Liver (tissue), 9 donors: Measurements from ENCODE around the gene CHM. TPM values are rescaled to one million over a fixed set of nuclear protein-coding genes. Genes with fewer than 3 reads are reported as not detected.

Experiments used
- DNase-seq: peaks from one replicate; pipeline ENCODE4 v3.0.0-alpha.2; 2017; ENCODE audit warnings: low spot score
- H3K27ac ChIP-seq, 2 donors: one replicate each; pipeline ENCODE4 v1.7.0; 2013; ENCODE audit warnings: inconsistent platforms in 2 of 2, low read length in 2 of 2, control low read depth in 1 of 2, low read depth in 1 of 2, mild to moderate bottlenecking in 1 of 2
- H3K27me3 ChIP-seq, 4 donors: one replicate each; pipeline versions ENCODE4 v1.6.1 to v1.7.0; 2013; ENCODE audit warnings: low read length in 3 of 4, inconsistent platforms in 1 of 4, mild to moderate bottlenecking in 1 of 4, moderate library complexity in 1 of 4; ENCODE audit not compliant: control insufficient read depth in 4 of 4, insufficient read depth in 4 of 4
- H3K36me3 ChIP-seq, 4 donors: one replicate each; pipeline versions ENCODE4 v1.6.1 to v1.7.0; 2013; ENCODE audit warnings: low read length in 3 of 4, mild to moderate bottlenecking in 3 of 4, low read depth in 1 of 4, moderate library complexity in 1 of 4; ENCODE audit not compliant: control insufficient read depth in 4 of 4, insufficient read depth in 3 of 4
- H3K4me1 ChIP-seq, 4 donors: one replicate each; pipeline versions ENCODE4 v1.6.1 to v1.7.0; 2013; ENCODE audit warnings: low read length in 3 of 4, mild to moderate bottlenecking in 3 of 4, moderate library complexity in 1 of 4; ENCODE audit not compliant: control insufficient read depth in 4 of 4, insufficient read depth in 4 of 4
- H3K4me3 ChIP-seq, 3 donors: one replicate each; pipeline versions ENCODE4 v1.6.1 to v1.7.0; 2013; ENCODE audit warnings: low read length in 3 of 3, control low read depth in 1 of 3, low read depth in 1 of 3, mild to moderate bottlenecking in 1 of 3
- H3K9ac ChIP-seq, 2 donors: one replicate each; pipeline ENCODE4 v1.7.0; 2013; ENCODE audit warnings: low read length in 2 of 2, mild to moderate bottlenecking in 2 of 2, moderate library complexity in 2 of 2, control low read depth in 1 of 2, low read depth in 1 of 2
- H3K9me3 ChIP-seq, 4 donors: one replicate each; pipeline versions ENCODE4 v1.6.1 to v1.7.0; 2013; ENCODE audit warnings: low read length in 3 of 4; ENCODE audit not compliant: control insufficient read depth in 4 of 4
- EGR1 ChIP-seq, 2 donors: IDR thresholded peaks; 2 replicates each; pipeline ENCODE4 v1.6.1; 2016 to 2018; ENCODE audit warnings: antibody characterized with exemption in 2 of 2, low read depth in 2 of 2
- FOXA1 ChIP-seq: IDR thresholded peaks from 2 replicates; pipeline ENCODE4 v1.6.1; 2016; ENCODE audit warnings: antibody characterized with exemption
- FOXA2 ChIP-seq: IDR thresholded peaks from 2 replicates; pipeline ENCODE4 v1.6.1; 2016; ENCODE audit warnings: antibody characterized with exemption
- GABPA ChIP-seq, 2 donors: IDR thresholded peaks in 1 of 2; conservative IDR thresholded peaks in 1 of 2; 2 replicates each; pipeline ENCODE4 v1.6.1; 2016; ENCODE audit warnings: antibody characterized with exemption in 2 of 2, mild to moderate bottlenecking in 1 of 2, moderate library complexity in 1 of 2
- HNF4A ChIP-seq, 2 donors: conservative IDR thresholded peaks; 2 replicates each; pipeline ENCODE4 v1.6.1; 2016; ENCODE audit warnings: antibody characterized with exemption in 2 of 2, mild to moderate bottlenecking in 2 of 2
- HNF4G ChIP-seq: IDR thresholded peaks from 2 replicates; pipeline ENCODE4 v1.6.1; 2016; ENCODE audit warnings: antibody characterized with exemption
- JUND ChIP-seq, 2 donors: IDR thresholded peaks; 2 replicates each; pipeline ENCODE4 v1.6.1; 2016; ENCODE audit warnings: antibody characterized with exemption in 2 of 2
- NR2F2 ChIP-seq: IDR thresholded peaks from 2 replicates; pipeline ENCODE4 v1.6.1; 2016; ENCODE audit warnings: antibody characterized with exemption
- RAD21 ChIP-seq, 2 donors: IDR thresholded peaks; 2 replicates each; pipeline ENCODE4 v1.6.1; 2016; ENCODE audit warnings: antibody characterized with exemption in 2 of 2, mild to moderate bottlenecking in 2 of 2
- RXRA ChIP-seq, 2 donors: IDR thresholded peaks; 2 replicates each; pipeline ENCODE4 v1.6.1; 2017 to 2018; ENCODE audit warnings: antibody characterized with exemption in 2 of 2, mild to moderate bottlenecking in 1 of 2
- SP1 ChIP-seq: IDR thresholded peaks from 2 replicates; pipeline ENCODE4 v1.6.1; 2018; ENCODE audit warnings: antibody characterized with exemption, mild to moderate bottlenecking
- TAF1 ChIP-seq: conservative IDR thresholded peaks from 2 replicates; pipeline ENCODE4 v1.6.1; 2016; ENCODE audit warnings: antibody characterized with exemption, mild to moderate bottlenecking
- YY1 ChIP-seq: IDR thresholded peaks from 2 replicates; pipeline ENCODE4 v1.6.1; 2016; ENCODE audit warnings: antibody characterized with exemption, mild to moderate bottlenecking
- polyA plus RNA-seq, 2 donors: library from polyadenylated mRNA; stranded (reverse) in 1 of 2; unstranded in 1 of 2; fragments of 200-250 nt in 1 of 2; fragments of >200 nt in 1 of 2; fragmentation: Nextera tagmentation in 1 of 2; extraction: Ambion mirVana in 1 of 2; gene quantifications; one replicate each; pipeline versions ENCODE4 v1.2.1 to v1.2.3, GENCODE V29; 2013 to 2015
- total RNA-seq, 2 donors: library from RNA; depleted of rRNA; stranded (reverse); fragments of >200 nt; gene quantifications; one replicate each; pipeline ENCODE4 v1.2.3, GENCODE V29; 2014
- TF ChIP-seq, protein P1 (sequence below): fragments of 150-350 bp; IDR thresholded peaks from 2 replicates; pipeline ENCODE4 v1.5.1; 2017; ENCODE audit warnings: improper control_type of control experiment, low read depth, low read length; ENCODE audit not compliant: missing input control
- TF ChIP-seq, protein P2 (sequence below): IDR thresholded peaks from 2 replicates; pipeline ENCODE4 v1.6.1; 2016; ENCODE audit warnings: antibody characterized with exemption
- TF ChIP-seq, protein P3 (sequence below): IDR thresholded peaks from 2 replicates; pipeline ENCODE4 v1.6.1; 2016; ENCODE audit warnings: antibody characterized with exemption
- TF ChIP-seq, protein P4 (sequence below): IDR thresholded peaks from 2 replicates; pipeline ENCODE4 v1.6.1; 2016; ENCODE audit warnings: antibody characterized with exemption, mild to moderate bottlenecking
- donor health status: healthy.
- donor health status: healthy.
- donor health status: healthy.
- donor health status: healthy.
- donor health status: healthy.

The CHM gene
- total and polyA plus RNA-seq, 4 donors, result 5.1 to 8.1 (median 6.4) TPM

DNA sequence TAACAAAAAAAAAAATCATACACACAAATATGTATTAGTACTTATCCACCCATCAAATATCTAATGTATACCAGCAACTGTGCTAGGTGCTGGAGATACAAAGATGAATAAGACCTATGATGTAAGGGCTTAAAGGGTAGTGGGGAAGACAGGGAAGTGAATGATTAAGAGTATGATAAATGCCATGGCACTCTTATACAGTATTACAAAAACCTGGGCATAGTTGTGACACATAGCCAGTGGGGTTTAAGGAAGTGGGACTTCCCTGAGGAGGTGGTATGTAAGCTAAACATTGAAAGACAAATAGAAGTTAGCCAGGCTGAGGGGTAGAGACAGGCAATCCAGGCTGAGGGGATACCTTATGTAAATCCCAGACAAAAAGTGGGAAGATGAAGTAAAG lies 23.5 kb downstream of the CHM start:
- H3K9me3 ChIP-seq, result no peaks in the 10 kb centered on the region
- no peaks in the 10 kb centered on the region for H3K4me1 ChIP-seq
- TF ChIP-seq, protein P1, sequence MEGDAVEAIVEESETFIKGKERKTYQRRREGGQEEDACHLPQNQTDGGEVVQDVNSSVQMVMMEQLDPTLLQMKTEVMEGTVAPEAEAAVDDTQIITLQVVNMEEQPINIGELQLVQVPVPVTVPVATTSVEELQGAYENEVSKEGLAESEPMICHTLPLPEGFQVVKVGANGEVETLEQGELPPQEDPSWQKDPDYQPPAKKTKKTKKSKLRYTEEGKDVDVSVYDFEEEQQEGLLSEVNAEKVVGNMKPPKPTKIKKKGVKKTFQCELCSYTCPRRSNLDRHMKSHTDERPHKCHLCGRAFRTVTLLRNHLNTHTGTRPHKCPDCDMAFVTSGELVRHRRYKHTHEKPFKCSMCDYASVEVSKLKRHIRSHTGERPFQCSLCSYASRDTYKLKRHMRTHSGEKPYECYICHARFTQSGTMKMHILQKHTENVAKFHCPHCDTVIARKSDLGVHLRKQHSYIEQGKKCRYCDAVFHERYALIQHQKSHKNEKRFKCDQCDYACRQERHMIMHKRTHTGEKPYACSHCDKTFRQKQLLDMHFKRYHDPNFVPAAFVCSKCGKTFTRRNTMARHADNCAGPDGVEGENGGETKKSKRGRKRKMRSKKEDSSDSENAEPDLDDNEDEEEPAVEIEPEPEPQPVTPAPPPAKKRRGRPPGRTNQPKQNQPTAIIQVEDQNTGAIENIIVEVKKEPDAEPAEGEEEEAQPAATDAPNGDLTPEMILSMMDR, result no peak
- TF ChIP-seq EGR1 (IDR thresholded peaks at IDR 0.05; ENCODE audit: low read depth in 2 of 2) (no peak), GABPA (IDR thresholded peaks at IDR 0.05 in 1 of 2, conservative IDR thresholded peaks at IDR 0.05 in 1 of 2) (no peak), HNF4G (no peak), NR2F2 (no peak), YY1 (no peak), HNF4A (conservative IDR thresholded peaks at IDR 0.05) (no peak), TAF1 (no peak), RXRA (IDR thresholded peaks at IDR 0.05) (no peak), SP1 (no peak), FOXA2 (no peak), JUND (IDR thresholded peaks at IDR 0.05) (no peak), FOXA1 (no peak), RAD21 (IDR thresholded peaks at IDR 0.05) (no peak)
- TF ChIP-seq, protein P2, sequence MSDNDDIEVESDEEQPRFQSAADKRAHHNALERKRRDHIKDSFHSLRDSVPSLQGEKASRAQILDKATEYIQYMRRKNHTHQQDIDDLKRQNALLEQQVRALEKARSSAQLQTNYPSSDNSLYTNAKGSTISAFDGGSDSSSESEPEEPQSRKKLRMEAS, result no peak
- TF ChIP-seq, protein P3, sequence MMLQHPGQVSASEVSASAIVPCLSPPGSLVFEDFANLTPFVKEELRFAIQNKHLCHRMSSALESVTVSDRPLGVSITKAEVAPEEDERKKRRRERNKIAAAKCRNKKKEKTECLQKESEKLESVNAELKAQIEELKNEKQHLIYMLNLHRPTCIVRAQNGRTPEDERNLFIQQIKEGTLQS, result no peak
- TF ChIP-seq, protein P4, sequence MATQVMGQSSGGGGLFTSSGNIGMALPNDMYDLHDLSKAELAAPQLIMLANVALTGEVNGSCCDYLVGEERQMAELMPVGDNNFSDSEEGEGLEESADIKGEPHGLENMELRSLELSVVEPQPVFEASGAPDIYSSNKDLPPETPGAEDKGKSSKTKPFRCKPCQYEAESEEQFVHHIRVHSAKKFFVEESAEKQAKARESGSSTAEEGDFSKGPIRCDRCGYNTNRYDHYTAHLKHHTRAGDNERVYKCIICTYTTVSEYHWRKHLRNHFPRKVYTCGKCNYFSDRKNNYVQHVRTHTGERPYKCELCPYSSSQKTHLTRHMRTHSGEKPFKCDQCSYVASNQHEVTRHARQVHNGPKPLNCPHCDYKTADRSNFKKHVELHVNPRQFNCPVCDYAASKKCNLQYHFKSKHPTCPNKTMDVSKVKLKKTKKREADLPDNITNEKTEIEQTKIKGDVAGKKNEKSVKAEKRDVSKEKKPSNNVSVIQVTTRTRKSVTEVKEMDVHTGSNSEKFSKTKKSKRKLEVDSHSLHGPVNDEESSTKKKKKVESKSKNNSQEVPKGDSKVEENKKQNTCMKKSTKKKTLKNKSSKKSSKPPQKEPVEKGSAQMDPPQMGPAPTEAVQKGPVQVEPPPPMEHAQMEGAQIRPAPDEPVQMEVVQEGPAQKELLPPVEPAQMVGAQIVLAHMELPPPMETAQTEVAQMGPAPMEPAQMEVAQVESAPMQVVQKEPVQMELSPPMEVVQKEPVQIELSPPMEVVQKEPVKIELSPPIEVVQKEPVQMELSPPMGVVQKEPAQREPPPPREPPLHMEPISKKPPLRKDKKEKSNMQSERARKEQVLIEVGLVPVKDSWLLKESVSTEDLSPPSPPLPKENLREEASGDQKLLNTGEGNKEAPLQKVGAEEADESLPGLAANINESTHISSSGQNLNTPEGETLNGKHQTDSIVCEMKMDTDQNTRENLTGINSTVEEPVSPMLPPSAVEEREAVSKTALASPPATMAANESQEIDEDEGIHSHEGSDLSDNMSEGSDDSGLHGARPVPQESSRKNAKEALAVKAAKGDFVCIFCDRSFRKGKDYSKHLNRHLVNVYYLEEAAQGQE, result no peak
- no peak overlapping the region for H3K27ac ChIP-seq
- no peaks in the 10 kb centered on the region for H3K27me3 ChIP-seq
- no peak overlapping the region for H3K9ac ChIP-seq
- H3K4me3 ChIP-seq, result no peak overlapping the region
- DNase-seq, result no peak
- H3K36me3 ChIP-seq, result no peaks in the 10 kb centered on the region

DNA sequence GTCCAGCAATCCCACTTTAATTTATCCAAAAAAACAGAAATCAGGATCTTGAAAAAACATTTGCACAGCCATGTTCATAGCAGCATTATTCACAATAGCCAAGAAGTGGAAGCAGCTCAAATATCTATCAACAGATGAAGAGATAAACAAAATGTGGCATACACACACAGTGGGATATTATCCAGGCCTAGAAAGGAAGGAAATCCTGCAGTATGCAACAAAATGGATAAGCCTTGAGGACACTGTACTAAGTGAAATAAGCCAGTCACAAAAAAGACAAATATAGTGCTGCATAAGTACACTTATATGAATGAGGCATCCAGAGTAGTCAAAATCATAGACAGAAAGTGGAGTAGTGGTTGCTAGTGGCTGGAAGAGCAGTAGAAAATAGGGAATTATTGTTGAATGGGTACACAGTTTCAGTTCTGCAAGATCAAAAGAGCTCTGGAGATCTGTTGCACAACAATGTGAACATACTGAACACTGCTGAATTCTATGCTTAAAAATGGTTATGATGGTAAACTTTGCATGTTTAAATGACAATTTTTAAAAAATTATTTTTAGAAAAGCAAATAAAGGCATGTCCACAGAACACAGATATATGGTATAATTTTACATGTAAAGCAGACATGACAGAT lies 25.6 kb downstream of the CHM start:
- H3K27ac ChIP-seq, result no peak overlapping the region
- no peaks in the 10 kb centered on the region for H3K27me3 ChIP-seq
- TF ChIP-seq HNF4A (conservative IDR thresholded peaks at IDR 0.05) (no peak), TAF1 (no peak), SP1 (no peak), RAD21 (IDR thresholded peaks at IDR 0.05) (no peak), JUND (IDR thresholded peaks at IDR 0.05) (no peak)
- TF ChIP-seq, protein P4, result no peak
- DNase-seq, result no peak
- H3K9ac ChIP-seq, result no peak overlapping the region
- H3K36me3 ChIP-seq, result no peaks in the 10 kb centered on the region
- no peak overlapping the region for H3K4me3 ChIP-seq
- H3K9me3 ChIP-seq, result no peaks in the 10 kb centered on the region
- no peaks in the 10 kb centered on the region for H3K4me1 ChIP-seq
